Hematopoietic multipotent progenitor cell treated with erythropoietin and hydrocortisone succinate and interleukin-3 and kit ligand, for 6 days (in vitro differentiated cells): ENCODE results near the gene RAD50.
A peak's percentile ranks its signal among the peaks of the same experiment; 100 is the strongest.
"Not testable (repeated sequence)": the region's sequence is repeated elsewhere in the genome, so short reads cannot be mapped to it uniquely, and the experiment has no call there.

ENCODE experiments used
- DNase-seq: peaks from one replicate; pipeline ENCODE4 v3.0.0-alpha.2; 2015

RAD50 gene

DNA sequence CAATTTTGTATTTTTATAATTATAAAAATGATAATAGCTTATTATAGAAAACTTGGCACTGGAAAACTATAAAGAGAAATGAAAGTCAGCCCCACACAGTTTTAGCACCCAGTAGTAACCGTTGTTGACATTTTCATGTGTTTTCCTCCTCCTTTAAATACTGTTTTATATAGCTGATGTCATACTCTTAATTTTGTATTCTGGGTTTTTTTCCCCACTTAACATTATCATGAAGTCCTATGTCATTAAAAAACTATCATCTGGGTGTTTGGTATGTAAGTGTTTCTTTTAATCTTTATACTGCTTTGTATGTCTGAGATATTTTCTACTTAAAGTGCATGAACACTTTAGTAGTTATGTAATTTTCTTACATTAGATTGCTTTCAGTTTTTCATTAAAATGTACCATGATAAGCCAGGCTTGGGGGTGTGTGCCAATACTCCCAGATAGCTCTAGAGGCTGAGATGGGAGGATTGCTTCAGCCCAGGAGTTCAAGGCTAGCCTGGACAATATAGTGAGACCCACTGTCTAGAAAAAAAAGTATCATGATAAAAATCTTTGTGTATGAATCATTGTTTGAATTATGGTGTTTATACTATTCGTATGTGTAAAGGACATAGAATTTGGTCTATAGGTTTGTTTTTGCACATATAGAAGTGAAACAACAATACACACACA is 2.7 kb downstream of the RAD50 start:
- no peak for DNase-seq

DNA sequence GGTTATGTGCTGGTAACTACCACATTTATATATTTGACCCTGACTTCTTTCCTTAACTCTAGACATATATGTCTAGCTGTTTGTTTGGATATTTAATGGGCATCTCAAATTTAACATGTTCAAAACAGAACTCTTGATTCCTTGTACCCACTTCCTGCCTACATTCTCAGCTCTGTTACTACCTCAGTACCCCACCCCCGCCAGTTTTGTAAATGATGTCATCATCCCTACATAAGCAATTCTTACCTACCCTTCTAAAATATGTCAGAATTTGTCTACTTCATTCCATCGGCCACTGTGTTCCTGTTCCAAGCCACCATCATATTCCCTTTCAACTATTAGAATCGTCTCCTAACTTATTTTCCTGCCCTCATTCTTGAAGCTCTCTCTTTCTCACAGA is 4.8 kb downstream of the RAD50 start:
- no peak for DNase-seq

DNA sequence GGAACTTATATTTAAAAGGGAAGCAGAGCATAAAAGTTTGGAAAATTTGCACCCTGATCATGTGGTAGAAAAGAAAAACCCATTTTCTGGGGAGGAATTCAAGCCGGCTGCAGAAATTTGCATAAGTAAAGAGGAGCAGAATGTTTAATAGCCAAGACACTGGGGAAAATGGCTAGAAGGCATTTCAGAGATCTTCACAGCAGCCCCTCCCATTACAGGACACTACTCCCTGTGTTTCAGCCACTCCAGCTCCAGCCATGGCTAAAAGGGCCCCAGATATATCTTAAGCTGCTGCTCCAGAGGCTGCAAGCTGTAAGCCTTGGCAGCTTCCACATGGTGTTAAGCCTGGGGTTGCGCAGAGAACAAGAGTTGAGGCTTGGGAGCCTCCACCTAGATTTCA is 7.8 kb downstream of the RAD50 start:
- DNase-seq, result not testable (repeated sequence)

DNA sequence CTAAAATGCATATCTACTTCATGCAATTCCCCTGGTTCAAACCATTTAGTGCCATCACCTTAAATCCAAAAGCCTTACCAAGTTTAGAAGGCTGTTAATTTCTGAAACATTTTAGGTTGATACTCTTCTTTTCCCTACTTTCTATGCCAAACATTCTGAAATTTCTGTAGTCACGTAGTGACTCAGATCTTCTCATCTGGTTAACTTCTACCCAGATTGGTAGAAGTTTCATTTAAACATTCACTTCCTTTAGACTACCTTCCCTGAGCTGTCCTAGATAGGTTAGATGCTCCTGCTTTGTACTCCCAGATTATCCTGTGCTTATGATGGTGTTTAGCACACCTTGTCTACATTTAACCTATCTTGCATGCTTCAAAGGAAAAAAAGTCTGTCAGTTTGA is 9.9 kb downstream of the RAD50 start:
- DNase-seq, result no peak

DNA sequence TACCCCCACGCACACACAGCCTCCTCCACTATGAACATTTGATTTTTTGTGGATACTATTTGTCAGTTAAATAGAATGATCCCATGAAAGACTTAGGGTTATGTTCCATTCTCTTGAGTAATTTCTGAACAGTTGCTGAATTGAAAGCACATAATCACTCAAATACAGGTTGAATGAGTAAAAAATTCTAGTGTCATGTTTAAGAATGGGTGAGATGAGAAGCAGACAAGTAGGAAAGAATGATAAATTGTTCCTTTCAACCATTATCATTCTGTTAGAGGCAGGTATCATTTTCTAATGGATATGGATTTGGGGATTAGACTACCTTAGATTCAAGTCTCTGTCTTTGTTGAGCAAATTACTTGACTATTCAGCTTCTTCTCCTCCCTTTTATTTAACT is 19.3 kb downstream of the RAD50 start:
- no peak for DNase-seq

DNA sequence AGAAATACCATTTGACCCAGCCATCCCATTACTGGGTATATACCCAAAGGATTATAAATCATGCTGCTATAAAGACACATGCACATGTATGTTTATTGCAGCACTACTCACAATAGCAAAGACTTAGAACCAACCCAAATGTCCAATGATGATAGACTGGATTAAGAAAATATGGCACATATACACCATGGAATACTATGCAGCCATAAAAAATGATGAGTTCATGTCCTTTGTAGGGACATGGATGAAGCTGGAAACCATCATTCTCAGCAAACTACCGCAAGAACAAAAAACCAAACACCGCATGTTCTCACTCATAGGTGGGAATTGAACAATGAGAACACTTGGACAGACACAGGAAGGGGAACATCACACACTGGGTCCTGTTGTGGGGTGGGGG is 27.8 kb downstream of the RAD50 start:
- DNase-seq, result not testable (repeated sequence)

DNA sequence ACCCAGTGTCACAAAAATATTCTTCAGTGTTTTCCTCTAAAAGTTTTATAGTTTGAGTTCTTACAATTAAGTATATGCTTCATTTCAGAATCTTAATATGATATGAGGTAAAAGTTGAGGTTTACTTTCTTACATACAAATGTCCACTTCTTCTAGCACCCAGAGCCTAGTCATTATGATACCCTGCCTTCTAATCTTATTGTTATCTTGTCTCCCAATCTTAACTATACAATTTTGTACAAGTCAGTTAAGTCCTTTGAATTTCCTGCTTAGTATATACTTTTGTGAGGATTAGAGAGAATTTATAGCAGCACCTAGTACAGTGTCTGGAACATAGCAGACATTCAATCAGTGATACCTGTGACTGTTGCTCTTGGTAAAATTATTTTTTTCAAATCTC is 29.3 kb downstream of the RAD50 start:
- DNase-seq, result no peak

DNA sequence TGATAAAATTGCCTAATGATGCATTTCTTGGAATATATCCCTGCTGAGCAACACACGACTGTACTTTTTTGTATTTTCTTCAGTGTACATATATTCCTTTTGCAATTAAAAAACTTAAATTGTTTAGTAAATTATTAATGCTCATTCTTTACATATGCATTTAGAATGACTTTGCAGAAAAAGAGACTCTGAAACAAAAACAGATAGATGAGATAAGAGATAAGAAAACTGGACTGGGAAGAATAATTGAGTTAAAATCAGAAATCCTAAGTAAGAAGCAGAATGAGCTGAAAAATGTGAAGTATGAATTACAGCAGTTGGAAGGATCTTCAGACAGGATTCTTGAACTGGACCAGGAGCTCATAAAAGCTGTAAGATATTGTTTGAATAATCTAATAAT is 32.7 kb downstream of the RAD50 start:
- peak; percentile 4 for DNase-seq

DNA sequence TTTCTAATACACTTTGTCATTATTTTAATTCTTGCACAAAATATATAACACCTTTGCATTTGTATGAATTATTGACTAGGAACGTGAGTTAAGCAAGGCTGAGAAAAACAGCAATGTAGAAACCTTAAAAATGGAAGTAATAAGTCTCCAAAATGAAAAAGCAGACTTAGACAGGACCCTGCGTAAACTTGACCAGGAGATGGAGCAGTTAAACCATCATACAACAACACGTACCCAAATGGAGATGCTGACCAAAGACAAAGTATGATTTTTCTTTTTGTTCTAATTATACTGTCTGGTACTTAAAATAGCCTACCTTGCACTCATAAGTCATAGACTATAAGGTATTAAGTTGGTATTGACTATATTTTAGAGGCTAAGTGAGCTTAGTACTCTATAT is 34.4 kb downstream of the RAD50 start:
- peak; percentile 34 for DNase-seq

DNA sequence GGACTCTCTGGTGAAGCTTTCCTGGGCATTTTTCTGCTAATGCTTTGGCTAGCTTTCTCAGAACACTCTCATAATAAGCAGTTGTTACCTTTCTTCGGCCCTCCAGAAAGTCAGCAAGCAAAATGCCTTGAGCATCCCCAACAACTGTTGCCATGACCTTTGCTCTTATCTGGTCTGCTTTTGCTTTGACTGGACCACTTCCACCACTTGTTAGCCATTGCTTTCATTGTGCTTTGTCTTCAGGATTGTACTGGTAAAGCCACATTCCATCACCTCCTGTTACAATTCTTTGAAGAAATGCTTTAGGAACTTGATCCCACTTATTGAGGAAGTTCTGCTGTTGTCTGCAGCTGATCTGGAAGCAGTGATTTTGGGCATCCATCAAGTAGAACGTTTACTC is 35.7 kb downstream of the RAD50 start:
- no peak for DNase-seq

DNA sequence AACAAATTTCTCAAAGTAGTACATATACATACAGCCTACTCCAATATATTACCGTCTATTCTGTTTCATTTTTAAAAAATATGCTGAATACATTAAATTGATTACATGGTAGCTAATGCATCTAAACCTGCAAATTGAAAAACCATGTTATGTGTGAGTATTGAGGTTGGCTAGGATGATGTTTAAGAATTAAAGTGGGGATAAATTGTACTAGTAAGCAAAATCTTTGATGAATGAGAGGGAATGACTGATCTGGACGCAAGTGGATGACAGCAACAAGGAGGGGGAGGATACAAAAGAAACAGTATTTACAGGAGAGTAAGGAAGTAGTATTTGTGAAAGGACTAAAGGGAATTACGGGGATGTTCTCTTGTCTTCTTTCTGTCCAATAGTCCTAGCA is 37.4 kb downstream of the RAD50 start:
- DNase-seq, result no peak

DNA sequence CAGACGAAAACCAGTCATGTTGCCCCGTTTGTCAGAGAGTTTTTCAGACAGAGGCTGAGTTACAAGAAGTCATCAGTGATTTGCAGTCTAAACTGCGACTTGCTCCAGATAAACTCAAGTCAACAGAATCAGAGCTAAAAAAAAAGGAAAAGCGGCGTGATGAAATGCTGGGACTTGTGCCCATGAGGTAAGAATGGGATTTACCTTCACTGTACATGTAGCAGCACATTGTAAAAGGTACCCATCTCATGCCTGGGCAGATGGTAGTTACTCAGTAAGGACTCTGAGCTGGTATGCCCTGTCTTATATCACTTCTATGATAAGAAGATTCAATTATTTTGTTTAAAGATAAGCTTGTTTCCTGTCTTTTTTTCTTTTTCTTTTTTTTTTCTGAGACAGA is 38.8 kb downstream of the RAD50 start:
- no peak for DNase-seq

DNA sequence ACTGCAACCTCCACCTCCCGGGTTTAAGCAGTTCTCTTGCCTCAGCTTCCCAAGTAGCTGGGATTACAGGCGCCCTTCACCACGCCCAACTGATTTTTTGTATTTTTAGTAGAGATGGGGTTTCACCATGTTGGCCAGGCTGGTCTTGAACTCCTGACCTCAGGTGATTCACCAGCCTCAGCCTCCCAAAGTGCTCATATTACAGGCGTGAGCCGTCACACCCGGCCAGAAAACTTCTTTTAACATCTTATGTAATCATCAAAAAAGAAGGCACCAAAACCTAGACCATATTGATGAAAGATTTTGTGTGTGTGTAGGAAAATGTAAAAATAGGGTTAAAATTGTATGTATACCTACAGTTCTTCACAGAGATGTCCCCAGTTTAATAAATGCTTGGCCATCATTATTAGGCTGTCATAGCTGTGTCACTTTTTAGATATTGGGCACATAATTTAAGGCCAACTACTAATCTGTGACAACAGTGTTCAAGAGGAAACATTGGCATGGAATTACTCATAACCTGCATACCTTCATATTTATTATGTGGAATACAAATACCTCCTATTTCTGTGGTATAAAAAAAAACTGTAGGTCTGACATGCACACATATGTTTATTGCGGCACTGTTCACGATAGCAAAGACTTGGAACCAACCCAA is 44.4 kb downstream of the RAD50 start:
- DNase-seq, result no peak

DNA sequence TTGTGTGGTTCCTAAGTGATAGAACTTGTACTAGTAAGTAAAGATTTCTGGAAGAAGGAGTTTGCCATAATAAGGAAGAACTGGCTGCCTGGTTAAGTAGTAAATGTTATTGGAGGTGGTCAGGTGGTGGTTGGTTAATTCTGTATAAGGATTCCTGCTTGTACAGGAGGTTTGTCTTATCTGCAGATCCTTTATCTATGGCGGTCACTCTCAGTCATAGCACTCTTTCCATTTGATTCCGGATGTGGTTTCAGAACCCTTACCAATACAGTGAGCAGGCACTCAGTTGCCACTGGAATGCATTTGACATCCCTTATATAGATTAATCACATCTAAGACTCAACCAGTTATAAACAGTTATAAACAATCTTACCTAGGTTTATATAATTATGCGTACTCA is 50.3 kb downstream of the RAD50 start:
- no peak for DNase-seq

DNA sequence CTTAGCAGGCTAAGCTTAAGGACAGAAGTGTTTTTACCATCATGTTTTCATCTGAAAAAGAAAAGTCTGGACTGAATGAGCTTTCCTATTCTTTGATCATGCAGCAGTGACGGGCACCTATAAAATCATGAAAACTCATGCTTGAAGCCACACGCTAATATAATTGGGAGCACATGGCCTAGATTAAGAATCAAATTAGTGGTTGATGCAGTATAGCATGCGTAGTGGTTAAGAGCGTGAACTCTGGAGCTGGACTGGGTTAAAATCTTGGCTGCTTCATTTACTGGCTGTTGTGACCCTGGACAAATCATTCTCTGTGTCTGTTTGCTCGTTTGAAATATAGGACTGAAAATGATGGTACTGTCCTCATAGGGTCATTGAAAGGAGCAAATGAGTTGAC is 51.3 kb downstream of the RAD50 start:
- no peak for DNase-seq

DNA sequence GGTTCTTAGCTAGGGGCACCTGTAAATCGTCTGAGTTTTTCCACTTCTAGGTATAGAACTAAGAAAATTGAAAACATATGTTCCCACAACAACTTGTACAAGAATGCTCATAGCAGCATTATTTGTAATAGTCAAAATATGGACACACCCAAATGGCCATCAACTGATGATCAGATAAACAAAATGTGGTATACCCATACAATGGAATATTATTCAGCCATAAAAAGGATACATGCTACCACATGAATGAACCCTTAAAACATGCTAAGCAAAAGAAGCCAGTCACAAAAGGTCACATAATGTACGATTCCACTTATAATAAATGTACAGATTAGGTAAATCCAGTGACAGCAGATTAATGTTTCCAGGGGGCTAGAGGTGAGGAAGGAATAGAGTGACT is 55.2 kb downstream of the RAD50 start:
- no peak for DNase-seq

DNA sequence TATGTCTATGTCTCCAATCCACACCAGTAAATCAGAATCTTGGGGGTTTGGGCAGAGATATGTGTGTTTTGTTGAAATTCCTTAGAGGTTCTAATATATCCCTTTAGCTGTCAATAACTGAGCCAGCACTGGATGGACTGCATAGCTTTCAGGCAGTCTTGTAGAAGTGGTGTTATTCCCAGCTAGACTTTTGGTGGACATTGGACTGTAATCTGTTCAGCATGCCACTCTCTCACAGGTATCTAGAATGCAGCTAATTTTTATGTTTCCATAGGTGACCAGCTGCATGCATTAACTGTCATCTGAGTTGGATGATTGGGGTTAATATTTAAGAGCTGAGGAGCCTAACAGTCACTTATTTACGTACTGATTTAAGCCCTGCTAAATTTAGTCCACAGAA is 56.1 kb downstream of the RAD50 start:
- no peak for DNase-seq

DNA sequence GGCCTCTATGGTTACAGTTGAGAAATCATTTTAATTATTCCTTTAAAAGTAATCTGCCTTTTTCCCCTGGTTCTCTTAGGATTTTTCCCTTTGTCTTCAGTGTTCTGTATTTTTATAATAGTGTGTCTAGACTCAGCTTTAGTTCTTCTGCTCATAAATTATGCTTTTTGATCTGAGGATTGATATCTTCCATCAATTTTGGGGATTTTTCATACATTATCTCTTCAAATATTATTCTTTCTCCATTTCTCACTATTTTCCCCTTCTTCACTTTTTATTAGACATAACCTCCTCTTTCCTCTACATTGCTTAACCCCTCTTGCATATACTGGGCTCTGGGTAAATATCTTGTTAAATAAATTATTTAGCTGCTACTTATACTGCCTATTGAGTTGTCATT is 64.9 kb downstream of the RAD50 start:
- no peak for DNase-seq

DNA sequence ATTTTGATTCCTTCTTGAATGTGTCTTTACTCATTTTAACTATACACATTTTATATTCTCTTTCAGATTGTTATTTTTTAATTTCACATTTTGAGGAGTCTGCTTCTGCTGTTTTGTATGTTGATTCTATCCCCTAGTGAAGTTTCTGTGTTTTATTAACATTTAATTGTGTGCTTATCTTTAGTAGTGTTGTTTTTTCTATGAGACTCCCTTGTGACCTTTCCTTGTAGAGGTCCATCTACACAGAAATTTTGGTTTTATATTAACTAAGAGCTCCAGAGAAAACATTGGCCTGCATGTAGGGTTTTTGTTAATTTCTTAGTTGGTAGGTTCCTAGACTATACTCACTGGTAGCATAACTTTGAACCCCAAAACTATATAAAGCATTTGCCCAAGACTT is 65.8 kb downstream of the RAD50 start:
- no peak for DNase-seq

DNA sequence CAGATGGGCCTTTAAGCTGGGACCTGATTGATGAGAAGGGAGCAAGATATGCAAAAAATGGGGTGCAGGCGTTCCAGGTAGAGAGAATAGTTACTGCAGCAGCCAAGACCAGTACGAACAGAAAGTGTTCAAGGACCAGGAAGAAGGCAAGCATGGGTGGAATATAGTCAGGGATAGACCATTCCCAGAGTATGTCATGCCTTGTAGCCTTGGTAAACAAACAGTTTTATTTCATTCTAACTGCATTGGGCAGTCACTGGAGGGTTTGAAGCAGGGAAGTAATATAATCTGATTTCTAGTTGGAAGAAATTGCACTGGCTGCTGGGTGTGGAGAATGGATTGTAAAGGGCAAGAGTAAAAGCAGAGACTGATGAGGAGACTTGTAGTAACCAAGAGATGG is 70.7 kb downstream of the RAD50 start:
- DNase-seq, result no peak

DNA sequence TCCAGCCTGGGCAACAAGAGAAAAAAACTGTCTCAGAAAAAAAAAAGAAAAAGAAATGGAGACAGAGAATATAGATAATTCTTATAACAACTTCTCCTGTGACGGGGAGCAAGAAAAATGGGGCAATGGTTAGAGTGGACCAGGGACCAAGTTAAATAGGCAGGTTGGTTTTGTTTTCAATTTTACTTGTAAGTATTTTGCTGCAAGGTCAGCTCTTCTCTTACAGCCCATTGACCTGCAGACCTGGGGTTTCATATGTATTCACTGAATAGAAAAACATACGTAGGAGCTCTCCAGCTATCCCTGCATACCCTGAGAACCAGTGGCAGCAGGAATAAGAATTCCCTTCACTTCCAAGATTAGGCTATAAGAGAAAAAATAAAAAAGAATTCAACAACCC is 72.0 kb downstream of the RAD50 start:
- DNase-seq, result no peak

DNA sequence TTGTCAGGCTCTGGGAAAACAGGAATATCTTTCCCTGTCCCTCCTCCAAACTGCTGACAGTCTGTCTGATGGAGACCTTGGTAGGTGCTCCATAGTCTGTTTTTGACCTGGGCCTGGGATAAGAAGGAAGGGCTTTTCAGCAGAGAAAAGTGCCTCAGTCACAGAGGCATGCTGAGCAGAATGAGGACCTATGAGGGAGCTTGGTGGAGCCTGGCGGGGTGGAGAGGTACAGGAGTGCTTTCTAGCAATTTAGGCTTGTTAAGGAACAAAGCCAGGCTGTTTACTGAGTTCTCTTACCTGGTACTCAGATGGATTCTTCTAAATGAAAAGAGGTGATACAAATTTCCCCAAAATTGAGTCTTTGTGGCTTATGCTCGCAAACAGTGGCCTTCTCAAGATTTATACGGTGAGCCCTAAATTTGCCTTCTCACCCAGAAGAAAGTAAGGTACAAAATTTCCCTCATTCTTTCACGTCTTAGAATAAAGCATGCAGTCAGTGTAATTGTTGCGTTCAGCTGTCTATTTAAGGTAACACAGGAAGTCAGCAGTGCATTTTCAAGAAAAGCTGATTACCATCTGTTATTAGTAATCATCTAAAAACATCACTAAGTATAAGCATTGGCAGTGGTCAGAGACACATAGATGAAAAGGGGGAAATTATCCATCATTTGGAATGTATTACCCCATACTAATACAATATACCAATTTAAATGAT is 72.6 kb downstream of the RAD50 start:
- peak; percentile 24 for DNase-seq

DNA sequence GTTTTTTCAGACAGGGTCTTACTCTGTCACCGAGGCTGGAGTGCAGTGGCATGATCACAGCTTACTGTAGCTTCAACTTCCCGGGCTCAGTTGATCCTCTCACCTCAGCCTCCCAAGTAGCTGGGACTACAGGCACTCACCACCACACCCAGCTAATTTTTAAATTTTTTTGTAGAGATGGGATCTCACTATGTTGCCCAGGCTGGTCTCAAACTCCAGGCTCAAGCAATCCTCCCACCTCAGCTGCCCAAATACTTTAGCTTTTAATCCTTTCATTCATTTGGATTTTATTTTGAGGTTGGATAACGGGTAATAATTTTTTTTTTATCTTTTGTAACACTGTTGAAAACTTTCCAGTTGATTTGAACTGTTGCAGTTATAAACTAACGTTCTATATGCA is 76.8 kb downstream of the RAD50 start:
- DNase-seq, result not testable (repeated sequence)

DNA sequence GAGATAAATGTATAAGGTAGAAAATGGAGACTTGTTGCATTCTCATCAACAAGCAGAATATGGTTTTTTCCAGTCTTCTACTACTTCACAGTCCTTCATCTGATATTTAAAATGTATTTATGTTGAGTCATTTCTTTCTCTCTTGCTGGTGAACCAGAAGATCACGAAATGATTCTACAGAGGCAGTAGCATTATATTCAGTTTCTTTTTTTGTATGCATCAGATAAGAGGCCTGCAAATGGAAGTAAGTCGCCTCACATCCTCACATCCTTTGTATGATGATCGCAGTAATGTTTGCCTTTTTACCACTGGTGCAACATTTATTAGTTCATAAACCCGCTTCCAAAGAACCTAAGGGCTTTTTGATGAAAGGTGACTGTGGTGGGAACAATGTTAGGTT is 79.1 kb downstream of the RAD50 start:
- DNase-seq, result no peak

DNA sequence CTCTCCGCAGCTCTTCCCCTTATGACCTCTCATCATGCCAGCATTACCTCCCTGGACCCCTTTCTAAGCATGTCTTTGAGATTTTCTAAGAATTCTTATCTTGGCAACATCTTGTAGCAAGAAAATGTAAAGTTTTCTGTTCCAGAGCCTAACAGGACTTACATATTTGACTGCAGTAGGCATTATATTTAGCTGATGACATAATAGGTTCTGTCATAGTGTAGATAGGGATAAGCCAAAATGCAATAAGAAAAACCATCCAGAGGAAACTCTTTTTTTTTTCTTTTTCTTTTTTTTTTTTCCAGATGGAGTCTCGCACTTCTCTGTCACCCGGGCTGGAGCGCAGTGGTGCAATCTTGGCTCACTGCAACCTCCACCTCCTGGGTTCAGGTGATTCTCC is 80.5 kb downstream of the RAD50 start:
- DNase-seq, result no peak
